ENCODE results near the gene COBLL1.

DNA sequence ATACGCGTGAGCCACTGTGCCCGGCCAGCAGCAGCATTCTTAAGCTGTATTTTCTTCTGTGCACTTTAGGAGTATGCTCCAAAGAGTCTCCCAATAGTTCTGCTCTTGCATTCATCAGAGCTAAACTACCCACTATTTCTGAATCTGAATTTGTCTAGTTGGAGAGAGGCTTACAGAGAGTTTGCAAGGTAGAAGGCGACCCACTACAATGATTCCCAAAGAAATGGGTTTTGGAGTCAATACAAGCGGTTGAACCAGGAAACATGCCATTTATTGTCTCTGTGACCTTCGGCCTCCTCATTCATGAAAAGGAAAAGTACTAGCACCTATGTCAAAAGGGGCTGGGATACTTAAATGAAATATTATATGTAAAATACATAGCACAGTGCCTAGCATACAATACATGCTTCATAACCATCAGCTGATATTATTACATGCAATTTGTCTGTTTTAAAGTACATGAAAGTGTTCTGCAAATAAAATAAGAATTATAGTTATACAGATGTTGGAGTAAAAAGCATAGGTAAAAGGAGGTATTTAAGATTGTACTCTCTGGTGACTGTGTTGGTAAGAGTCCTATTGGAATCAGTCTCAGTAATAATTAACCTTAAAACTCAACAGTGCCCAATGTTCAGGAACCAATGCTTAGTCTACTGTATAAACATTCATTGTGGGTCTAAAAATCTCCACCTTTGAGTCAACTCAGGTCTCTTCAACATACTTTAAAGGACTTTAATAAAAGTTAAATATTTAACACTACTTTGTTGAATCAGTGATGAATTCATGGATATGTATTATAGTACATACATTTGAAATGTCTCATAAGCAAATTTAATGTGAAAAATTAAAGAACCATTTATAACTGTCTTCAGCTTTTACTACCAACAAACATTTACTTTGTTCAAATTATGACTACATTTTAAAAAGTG lies 130.5 kb downstream of the COBLL1 start:
- TF ChIP-seq, protein P1, sequence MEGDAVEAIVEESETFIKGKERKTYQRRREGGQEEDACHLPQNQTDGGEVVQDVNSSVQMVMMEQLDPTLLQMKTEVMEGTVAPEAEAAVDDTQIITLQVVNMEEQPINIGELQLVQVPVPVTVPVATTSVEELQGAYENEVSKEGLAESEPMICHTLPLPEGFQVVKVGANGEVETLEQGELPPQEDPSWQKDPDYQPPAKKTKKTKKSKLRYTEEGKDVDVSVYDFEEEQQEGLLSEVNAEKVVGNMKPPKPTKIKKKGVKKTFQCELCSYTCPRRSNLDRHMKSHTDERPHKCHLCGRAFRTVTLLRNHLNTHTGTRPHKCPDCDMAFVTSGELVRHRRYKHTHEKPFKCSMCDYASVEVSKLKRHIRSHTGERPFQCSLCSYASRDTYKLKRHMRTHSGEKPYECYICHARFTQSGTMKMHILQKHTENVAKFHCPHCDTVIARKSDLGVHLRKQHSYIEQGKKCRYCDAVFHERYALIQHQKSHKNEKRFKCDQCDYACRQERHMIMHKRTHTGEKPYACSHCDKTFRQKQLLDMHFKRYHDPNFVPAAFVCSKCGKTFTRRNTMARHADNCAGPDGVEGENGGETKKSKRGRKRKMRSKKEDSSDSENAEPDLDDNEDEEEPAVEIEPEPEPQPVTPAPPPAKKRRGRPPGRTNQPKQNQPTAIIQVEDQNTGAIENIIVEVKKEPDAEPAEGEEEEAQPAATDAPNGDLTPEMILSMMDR (IDR thresholded peaks at IDR 0.05): no peak
- TF ChIP-seq EZH2phosphoT487 (IDR thresholded peaks at IDR 0.05): no peak
- no peak for TF ChIP-seq EZH2 (IDR thresholded peaks at IDR 0.05)

Measured in neural progenitor cell (in vitro differentiated cells).